HG02981 (cell line): Measurements from ENCODE around the gene ERCC1.
"Not testable (repeated sequence)": the region's sequence is repeated elsewhere in the genome, so short reads cannot be mapped to it uniquely, and the experiment has no call there.

Experiments
- ATAC-seq: cut with Tn5 transposase; IDR thresholded peaks from one replicate; pipeline ENCODE4 v1.9.1; 2021; ENCODE audit warnings: mild to moderate bottlenecking, moderate library complexity; ENCODE audit not compliant: unreplicated experiment

ERCC1 gene

DNA sequence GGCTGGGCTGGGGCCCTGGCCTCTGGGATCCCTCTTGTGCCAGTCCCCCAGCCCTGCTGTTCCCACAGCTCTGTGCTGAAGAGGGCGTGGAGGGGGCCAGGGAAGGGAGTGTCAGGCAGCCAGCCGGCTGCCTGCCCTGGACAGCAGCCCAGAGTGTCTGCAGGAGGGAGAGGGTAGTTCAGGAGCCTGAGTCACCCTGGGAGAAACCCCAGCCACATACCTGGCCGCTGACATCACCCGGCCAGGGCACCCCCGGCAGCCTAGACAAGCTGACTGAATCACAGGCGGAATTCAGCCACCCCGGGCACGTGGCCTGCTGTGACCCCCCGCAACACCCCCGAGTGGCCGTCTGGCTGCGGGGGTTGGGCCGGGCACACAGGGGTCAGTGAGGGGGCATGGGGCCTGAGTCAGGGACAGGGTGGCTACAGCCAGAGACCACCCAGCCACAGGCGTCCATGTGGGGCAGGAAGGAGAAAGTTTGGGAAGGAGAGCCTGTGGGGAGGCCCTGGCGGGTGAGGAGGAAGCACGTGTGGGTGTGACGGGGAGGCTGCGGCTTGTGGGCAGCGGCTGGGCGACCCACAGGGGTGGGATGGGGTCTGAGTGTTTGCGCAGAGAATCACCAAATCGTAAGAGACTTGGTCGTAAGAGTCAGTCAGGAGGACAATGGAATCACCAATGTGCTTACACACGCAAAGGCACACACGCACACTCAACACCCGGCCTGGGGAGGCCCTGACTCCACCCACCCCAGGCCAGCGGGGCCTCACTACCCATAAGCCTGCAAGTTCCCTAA lies 32.2 kb upstream of the ERCC1 start:
- no peak for ATAC-seq

DNA sequence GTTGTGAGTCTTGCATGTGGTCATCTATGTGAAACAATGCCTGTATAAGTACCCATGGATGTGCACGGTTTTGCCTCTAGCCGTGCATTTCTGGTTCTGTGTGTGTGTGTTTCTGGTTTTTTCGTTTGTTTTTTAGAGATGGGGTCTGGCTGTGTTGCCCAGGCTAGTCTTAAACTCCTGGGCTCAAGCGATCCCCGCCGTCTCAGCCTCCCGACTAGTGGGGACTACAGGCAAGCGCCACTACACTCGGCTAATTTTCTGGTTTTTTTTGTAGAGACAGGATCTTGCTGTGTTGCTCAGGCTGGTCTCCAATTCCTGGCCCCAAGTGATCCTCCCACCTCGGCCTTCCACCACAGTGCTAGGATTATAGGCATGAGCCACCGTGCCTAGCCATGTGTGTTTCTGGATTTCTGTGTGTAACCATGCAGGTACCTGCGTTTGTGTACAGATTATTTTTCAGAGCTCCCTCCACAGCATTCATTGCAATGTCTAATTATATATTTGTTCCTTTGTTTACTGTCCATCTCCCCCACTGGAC lies 28.2 kb upstream of the ERCC1 start:
- ATAC-seq = no peak

DNA sequence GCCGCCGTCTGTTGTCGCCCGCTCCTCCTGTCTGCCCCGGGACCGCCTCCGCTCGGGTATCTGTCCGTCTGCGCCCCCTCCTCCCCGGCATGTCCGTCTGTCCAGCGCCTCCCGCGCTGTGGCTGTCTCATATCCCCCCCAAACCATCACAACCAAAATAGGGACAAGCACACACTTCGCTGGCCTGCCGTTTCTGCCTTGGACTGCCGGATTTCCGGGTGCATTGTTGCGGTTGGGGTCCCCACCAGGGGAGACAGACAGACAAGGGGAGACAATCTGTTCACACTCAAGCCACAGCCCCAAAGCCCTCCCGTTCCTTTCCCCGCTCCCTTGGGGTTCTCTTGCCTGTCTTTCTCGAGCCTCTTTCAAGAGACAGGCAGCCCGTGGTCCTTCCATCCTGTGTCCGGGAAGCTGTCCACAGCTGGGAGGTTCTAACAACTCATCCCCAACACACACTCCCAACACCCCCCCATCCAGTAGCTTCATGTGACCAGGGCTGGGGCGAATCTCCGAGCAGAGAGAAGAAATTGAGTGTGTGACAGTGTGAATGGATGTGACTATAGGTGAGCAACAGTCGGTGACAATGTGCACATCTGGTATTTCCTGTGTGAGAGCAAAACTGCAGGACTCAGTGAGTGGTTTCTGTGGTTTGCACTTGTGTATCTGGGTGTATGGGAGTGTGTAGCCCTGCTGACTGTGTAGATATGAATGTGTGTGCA lies 27.6 kb upstream of the ERCC1 start:
- ATAC-seq = no peak

DNA sequence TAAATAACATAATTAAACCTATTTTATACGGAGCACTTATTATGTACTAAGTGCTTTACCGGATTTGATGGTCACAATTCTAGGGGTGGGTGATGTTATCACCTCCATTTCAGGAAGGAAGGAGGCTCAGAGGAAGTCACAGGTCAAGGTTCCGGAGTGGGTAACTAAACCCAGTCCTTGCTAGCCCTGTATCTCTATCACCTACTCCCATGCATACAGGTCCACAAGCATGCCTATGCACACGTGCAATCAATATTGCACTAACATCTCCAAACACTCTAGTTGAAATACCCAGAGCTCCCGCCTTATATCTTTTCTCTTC lies 26.3 kb upstream of the ERCC1 start:
- ATAC-seq = no peak

DNA sequence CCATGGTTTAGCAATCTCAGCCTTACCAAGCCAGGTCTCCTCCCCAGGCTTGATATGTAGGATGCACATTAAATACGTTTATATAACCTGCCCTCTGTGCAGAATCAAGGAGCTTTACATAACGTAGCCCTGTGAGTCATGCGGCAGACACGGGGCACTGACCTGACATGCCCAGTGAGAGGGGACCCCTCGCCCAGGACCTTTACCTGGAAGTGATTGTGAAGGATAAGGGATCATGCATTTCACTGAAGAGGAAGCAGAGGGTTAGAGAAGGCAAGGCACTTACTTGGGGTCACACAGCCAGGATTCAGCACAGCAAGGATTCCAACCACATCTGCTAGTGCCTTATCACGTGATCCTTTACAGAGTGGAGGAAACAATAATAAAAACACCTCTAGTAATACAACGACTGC lies 25.2 kb upstream of the ERCC1 start:
- ATAC-seq = no peak

DNA sequence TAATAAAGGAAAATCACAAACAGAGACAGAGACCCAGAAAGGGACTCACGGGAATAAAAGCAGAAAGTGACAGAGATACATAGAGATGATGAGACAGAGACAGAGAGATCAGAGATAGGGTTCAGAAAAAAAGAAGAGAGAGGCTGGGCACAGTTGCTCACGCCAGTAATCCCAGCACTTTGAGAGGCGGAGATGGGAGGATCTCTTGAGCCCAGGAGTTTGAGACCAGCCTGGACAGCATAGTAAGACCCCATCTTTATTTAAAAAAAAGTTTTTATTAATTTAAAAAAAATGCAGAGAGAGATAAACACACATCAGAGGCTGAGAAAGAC lies 24.7 kb upstream of the ERCC1 start:
- no peak for ATAC-seq

DNA sequence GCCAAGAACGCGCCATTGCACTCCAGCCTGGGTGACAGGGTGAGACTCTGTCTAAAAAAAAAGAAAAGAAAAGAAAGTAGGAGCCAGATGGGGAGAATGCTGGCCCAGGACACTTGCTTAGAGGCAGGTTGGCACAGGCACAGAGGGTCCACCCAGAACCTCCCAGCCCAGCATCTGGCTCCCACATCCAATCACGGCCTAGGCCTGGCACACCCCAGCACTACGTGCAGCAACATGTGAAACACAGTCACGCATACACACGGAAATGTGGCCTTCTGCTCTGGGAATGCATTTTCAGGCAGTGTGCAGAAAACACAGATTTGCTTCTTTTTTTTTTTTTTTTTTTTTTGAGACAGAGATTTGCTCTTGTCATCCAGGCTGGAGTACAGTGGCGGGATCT lies 23.2 kb upstream of the ERCC1 start:
- ATAC-seq = no peak

DNA sequence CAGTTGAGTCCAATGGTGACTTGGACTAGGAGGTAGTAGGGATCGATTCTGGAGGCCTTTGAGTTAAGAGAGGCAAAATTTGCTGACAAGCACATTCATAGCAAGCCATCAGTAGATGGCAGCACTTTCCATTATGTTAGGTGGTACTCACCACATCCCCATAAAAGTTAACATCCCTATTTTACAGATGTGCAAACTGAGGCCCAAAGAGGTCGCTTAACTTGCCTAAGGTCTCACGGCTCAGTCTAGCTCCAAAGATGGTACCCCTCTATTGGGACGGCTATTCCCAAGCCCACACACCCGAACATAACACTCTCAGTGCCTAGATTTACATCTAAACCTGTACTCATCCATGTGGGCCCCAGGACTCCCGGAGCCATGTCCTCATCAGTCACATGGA lies 22.6 kb upstream of the ERCC1 start:
- ATAC-seq = no peak

DNA sequence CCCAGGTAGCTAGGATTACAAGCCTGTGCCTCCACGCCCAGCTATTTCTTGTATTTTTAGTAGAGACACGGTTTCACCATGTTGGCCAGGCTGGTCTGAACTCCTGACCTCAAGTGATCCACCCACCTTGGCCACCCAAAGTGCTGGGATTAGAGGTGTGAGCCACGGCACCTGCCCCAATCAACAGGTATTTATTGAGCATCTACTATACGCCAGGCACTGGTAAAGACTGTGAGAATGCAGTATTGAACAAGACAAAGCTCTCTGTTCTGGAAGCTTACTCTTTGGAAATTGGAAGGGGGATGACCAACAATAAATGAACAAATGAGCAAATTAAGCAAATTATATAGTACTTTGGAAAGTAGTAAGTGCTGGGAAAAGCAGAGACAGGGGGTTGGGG lies 21.4 kb upstream of the ERCC1 start:
- ATAC-seq = no peak

DNA sequence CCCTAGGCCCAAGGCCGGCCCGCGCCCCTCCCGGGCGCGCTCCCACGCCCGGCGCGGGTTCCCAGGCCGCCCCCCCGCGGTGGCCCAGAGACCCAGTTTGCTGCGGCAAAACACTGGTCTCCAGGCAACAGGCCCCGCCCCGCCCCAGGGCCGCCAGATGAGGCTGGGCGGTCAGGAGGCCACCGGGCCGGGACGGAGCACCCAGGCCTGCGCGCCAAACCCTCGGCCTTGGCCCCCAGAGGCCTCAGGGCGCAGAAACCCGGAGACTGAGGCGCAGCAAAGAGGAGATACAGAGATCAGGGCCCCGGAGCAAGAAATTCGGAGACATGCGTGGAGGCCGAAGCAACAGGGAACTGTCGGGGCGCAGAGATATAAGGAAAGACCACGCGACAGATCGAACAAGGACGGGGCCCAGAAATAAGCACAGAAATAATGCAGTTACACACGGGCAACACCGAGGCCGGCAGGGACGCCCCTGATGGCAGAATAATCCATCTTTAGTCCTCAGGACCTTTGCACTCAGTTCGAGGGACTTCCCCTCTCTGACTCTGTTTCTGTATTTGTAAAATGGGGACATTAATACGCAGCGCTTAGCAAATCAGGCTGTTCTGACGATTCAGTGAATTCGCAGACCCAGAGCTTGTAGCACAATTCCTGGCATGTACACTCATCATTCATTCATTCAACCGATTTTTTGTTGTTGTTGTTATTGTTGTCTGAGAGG lies 20.8 kb upstream of the ERCC1 start:
- peak; percentile 43 for ATAC-seq

DNA sequence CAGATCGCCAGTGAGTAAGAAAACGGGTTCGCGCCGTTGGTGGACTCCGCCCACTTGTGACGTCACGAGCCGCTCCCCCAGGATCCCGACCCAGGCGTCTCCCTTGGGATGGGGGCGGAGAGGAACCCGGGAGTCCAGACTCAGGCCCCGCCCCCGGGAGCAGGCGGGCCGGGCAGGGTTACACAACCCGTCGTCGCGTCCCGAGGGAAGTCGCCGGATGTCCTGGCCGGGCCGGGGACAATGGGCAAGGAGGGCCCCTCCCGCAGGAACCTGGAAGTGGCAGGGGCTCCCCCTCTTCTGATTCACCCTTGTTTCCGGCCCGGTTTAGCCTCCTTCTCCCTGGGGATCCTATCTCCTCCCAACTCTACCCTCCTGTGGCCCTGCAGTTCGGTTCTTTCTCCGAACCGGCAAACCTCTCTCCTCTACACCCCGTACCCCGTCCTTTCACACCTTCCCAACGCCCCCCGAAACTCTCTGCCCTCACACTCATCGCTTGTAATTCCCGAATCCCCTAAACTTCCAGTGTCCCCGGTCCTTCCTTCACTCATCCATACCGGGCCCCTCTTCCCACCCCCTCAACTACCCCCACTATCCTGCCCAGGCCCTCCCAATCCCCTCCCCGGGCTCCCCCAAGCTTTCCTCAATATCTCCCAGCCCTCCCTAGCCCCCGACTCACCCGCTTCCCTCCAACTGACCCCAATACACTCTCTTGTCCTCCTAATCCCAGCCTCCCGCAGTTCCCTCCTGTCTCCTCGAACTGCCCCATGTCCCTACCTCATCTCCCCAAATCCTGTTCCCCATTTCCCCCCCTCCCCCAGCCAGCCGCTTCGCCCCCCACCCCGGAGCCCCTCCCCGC lies 20.0 kb upstream of the ERCC1 start:
- no peak for ATAC-seq

DNA sequence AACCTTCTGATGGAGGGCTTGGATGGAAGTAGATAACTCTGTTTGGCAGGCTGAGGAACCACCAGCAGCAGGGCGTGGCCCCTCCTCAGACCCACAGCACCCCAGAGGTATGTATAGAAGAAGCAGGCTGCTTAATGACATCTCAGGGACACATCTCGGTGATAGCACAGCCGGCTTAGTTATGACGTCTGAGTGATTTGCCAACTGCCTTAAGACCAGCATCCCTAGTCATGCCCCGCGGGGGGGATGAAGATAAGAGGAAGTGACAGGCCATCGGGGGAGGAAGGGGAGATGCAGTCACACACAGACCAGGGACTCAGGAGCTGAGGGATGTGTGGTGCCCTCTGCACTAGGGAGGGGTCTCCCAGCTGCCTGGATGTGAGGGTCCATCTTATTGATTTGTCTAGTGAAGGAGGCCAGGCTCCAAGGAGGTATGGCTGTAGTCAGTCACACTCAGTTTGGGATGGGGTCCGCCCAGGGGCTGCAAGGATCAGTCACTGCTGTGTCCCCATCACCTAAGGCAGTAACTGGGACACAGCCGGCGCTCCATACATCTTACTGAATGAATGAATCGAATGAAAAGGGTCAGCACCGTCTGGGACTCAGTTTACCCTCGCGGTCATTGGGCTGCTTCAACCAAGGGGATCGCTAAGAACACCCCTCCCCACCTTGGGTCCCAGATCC lies 19.2 kb upstream of the ERCC1 start:
- no peak for ATAC-seq

DNA sequence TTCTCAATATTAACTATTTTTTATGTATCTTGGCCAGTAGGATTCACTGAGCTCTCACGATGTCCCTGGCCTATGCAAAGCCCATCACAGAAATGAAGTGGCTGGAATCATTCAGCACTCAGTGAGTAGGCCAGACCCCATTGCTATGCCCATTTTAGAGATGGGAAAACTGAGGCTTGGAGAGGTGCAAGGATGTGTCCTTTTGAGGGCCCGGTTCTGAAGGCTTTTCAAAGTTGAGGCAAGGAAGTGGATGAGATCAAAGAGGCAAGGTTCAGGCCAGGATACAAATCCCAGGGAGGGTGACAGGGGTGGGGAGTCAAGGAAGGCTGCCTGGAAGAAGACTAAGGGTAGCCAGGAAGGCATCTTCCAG lies 18.7 kb upstream of the ERCC1 start:
- ATAC-seq = no peak

DNA sequence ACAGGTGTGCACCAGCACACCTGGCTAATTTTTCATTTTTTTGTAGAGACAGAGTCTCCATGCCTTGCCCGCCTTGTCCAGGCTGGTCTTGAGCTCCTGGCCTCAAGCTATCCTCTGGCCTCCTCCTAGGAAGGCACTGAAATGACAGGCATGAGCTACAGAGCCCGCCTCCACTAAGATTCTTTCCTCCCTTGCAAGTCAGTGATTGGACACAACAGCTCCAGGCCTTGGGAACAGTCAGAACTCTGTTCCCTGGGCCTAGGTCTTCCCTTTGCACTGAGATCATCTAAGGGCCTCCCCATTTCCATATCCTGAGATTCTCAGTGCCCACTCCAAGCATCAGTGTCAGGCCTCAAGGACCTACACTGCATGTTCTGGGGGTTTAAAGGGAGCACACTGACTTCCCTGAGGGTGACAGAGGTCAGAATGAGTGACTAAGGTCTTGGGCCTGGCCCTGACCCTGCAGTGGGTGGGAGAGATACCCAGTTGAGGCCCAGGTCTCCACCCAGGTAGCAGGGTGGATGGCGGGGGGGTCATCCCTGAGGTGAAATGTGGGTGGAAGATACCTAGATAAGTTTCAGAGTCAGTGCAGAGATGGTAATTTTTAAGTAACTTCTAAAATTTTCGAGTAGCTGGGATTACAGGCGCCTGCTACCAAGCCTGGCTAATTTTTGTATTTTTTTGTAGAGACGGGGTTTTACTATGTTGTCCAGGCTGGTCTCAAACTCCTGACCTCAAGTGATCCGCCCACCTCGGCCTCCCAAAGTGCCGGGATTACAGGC lies 17.3 kb upstream of the ERCC1 start:
- ATAC-seq = no peak

DNA sequence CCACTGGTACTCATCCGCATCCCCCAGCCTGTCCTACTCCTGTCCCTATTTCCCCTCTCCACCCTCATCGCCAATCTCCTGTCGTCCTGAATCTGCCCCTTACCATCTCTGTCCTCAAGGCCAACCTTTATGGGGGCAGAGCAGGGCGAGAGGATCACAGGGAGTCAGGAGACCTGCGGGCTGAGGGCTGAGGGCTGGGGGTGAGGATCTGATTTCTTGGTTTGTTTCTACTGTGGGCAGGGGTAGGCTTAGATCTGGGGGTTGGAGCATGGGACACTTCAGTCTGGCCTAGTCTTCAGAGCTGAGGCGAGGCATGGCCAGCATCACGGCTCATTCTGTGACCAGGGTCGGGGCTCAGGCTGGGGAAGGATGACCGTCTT lies 16.5 kb upstream of the ERCC1 start:
- no peak for ATAC-seq

DNA sequence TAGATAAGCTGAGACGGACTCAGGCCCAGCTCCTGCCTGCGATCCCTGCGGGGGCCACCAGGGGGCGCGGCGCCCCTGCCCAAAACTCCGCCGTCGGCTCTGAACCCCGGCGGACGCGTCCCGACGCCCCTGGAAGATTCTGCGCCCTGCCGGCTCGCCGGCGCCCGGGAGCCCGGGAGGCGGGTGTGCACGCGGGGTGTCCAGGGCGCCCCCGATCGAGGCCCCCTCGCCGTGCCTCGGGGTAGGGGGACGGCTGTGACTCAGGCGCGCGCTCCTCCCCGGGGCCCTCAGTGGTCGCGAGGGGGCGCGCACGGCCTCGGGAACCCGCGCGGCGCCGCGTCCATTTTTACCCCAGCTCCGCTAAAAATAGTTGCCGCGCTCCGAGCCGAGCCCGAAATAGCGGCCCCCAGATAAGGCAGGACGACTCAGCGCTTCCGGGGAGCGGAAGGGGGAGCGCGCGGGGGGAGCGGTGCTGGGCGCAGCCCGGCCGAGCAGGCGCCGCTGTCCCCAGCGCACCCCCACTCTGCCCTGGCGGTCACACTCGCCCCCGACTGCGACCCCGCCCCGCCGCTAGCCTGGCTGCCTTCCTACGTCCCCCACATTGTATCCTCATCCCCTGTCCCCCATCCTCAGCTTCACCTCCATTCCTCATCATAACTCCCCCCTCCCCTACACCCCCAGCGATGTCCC lies 16.0 kb upstream of the ERCC1 start:
- ATAC-seq = peak; percentile 53

DNA sequence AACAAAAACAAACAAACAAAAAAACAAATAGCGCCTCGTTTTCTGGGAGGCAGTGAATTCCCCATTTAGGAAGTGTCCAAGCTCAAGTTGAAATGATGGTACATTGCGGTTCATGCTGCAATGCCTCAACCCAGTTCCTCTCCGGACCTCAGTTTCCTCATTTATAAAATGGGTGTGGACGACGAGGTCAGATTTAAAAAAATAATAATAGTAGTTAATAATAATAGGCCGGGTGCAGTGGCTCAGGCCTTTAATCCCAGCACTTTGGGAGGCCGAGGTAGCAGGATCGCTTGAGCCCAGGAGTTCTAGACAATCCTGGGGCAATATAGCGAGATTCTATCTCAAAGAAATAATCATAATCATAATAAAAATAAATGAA lies 15.5 kb upstream of the ERCC1 start:
- no peak for ATAC-seq

DNA sequence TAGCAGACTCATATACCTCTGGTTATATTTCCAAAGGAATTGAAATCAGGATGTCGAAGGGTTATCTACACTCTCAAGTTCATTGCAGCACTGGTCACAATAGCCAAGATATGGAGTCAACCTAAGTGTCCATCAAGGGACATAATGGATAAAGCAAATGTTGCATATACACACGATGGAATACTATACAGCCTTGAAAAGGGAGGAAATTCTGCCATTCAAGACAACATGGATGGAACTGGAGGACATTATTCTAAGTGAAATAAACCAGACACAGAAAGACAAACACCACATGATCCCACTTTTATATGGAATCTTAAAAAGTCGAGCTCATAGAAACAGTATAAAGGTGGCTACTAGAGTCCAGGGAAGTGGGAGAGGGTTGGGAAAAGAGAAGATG lies 13.6 kb upstream of the ERCC1 start:
- no peak for ATAC-seq

DNA sequence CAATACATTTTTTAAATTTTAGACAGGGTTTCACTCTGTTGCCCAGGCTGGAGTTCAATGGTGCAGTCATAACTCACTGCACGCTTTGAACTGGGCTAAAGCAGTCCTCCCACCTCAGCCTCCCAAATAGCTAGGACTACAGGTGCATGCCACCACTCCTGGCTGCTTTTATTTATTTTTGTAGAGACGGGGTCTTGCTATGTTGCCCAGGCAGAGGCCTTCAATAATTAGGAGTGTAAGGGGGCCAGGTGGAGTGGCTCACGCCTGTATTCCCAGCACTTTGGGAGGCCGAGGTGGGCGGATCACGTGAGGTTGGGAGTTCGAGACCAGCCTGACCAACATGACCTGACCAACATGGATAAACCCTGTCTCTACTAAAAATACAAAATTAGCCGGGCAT lies 8.8 kb upstream of the ERCC1 start:
- ATAC-seq = not testable (repeated sequence)
